ENCODE results near the gene XIRP2.
"Not testable (repeated sequence)": the region's sequence is repeated elsewhere in the genome, so short reads cannot be mapped to it uniquely, and the experiment has no call there.

XIRP2 gene

DNA sequence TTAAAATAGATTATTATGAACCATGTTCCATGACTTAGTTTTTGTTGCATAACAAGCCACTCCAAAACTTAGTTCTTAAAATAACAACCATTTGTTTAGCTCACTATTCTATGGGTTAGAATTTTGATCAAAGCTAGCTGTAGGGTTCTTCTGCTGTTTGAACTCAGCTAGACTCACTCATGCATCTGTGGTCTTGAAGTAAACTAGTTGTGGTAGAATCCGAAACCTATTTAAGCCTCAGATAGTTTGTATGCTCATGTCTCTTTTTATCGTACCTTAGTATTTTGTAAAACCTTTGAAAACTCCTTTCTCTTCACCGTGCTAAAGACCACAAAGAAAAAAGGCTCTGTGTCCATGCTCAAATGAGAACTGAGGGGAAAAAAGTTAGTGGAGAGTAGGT is 166.6 kb downstream of the XIRP2 start:
- no peak for DNase-seq (ENCODE audit: insufficient read length)
- TF ChIP-seq TAF1 (IDR thresholded peaks at IDR 0.05; ENCODE audit: borderline replicate concordance, low read depth, low read length) (no peak), POLR2AphosphoS5 (IDR thresholded peaks at IDR 0.05; ENCODE audit: low read depth, low read length) (no peak), POLR2A (IDR thresholded peaks at IDR 0.05; ENCODE audit: low read depth, low read length) (no peak)
- FAIRE-seq = no peak

DNA sequence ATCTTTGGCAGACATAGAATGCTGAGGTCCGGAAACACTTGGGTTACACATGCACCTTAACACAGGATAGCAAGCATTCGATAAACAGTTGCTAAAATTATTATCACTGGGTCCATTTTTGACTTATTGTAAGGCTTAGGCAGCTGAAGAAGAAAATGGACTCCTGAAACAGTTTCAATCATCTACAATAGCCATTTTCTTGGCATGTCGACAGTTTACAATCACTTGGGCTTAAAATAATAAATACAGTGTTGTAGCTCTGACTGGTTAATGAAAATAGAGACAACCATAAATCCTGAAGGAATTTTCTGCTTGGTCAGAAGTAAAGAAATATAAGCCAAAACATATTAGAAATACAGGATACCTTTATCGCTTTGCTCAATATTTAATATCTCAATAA is 169.2 kb downstream of the XIRP2 start:
- no peak for TF ChIP-seq TAF1 (IDR thresholded peaks at IDR 0.05; ENCODE audit: borderline replicate concordance, low read depth, low read length)
- TF ChIP-seq POLR2AphosphoS5 (IDR thresholded peaks at IDR 0.05; ENCODE audit: low read depth, low read length) = no peak
- no peak for TF ChIP-seq POLR2A (IDR thresholded peaks at IDR 0.05; ENCODE audit: low read depth, low read length)
- no peak for FAIRE-seq
- no peak for DNase-seq (ENCODE audit: insufficient read length)

DNA sequence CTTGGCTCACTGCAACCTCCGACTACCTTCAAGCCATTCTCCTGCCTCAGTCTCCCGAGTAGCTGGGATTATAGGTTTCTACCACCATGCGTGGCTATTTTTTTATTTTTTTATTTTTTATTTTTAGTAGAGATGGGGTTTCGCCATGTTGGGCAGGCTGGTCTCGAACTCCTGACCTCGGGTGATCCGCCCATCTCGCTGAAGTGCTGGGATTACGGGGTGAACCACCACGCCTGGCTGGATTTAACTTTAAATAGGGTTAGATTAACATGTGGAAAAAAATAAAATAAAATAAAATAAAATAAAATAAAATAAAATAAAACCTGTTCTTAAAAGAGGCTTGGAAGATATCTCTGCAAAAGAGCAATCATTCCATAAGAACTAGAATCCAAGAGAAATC is 170.9 kb downstream of the XIRP2 start:
- FAIRE-seq = no peak
- TF ChIP-seq POLR2A (IDR thresholded peaks at IDR 0.05; ENCODE audit: low read depth, low read length) (no peak), POLR2AphosphoS5 (IDR thresholded peaks at IDR 0.05; ENCODE audit: low read depth, low read length) (no peak), TAF1 (IDR thresholded peaks at IDR 0.05; ENCODE audit: borderline replicate concordance, low read depth, low read length) (no peak)
- no peak for DNase-seq (ENCODE audit: insufficient read length)

DNA sequence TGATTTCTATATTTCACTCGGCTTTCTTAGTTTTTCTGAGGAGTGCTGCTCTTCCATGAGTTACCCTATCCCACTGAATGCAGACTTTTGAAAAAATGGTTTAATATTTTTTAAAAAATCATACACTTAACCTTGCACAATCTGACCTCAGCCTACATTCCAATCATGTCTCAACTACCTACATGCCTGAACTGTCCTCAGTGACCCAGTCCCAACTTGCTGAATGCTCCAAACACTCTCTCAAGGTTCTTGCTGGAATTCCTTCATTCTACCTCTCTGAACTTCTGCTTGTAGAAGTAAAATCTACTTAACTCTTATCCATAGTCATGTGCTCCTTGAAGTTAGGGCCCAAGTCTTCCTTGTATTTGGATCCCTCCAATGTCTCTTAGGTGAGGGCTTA is 181.6 kb downstream of the XIRP2 start:
- TF ChIP-seq POLR2AphosphoS5 (IDR thresholded peaks at IDR 0.05; ENCODE audit: low read depth, low read length) (no peak), TAF1 (IDR thresholded peaks at IDR 0.05; ENCODE audit: borderline replicate concordance, low read depth, low read length) (no peak), POLR2A (IDR thresholded peaks at IDR 0.05; ENCODE audit: low read depth, low read length) (no peak)
- FAIRE-seq (no peak), DNase-seq (ENCODE audit: insufficient read length) (no peak)

DNA sequence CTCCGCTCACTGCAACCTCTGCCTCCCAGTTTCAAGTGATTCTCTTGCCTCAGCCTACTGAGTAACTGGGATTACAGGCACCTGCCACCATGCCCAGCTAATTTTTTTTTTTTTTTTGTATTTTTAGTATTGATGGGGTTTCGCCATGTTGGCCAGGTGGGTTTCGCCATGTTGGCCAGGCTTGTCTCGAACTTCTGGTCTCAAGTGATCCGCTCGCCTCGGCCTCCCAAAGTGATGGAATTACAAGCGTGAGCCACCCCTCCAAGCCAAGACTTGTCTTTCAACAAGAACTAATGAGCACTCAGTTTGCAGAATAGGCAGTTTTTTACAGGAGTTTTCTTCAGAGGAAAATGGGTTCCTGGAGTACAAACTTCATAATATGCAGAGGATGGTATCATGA is 187.4 kb downstream of the XIRP2 start:
- FAIRE-seq; DNase-seq (ENCODE audit: insufficient read length): not testable (repeated sequence)

DNA sequence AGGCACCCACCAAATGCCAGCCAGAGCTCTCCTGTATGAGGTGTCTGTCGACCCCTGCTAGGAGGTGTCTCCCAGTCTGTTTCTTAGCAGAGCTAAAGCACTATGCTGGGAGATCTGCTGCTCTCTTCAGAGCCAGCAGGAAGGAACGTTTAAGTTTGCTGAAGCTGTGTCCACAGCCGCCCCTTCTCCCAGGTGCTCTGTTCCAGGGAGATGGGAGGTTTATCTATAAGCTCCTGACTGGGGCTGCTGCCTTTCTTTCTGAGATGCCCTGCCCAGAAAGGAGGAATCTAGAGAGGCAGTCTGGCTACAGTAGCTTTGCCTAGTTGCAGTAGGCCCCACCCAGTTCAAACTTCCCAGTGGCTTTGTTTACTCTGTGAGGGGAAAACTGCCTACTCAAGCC is 210.7 kb downstream of the XIRP2 start:
- DNase-seq (ENCODE audit: insufficient read length); FAIRE-seq: not testable (repeated sequence)

DNA sequence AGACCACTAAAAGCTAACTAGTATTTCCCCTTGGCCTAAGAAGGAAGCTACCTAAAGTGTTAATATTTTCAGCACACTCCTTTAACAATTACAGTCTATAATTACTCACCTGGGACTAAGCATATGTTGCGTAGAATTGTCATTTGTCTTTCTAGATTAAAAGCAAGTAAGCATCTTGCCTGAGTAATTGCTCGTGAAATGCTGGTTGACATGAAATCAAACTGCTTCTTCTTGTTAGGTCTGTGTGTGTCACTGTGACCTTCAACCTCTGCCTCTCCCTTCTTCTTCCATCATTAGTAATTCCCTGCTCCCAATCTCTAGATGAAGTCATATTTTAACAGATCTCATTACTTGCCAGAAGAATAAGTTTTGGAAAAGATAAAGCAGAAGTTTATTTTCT is 212.2 kb downstream of the XIRP2 start:
- DNase-seq (ENCODE audit: insufficient read length) (no peak), FAIRE-seq (no peak)
- no peak for TF ChIP-seq POLR2A (IDR thresholded peaks at IDR 0.05; ENCODE audit: low read depth, low read length)
- no peak for TF ChIP-seq TAF1 (IDR thresholded peaks at IDR 0.05; ENCODE audit: borderline replicate concordance, low read depth, low read length)
- no peak for TF ChIP-seq POLR2AphosphoS5 (IDR thresholded peaks at IDR 0.05; ENCODE audit: low read depth, low read length)

DNA sequence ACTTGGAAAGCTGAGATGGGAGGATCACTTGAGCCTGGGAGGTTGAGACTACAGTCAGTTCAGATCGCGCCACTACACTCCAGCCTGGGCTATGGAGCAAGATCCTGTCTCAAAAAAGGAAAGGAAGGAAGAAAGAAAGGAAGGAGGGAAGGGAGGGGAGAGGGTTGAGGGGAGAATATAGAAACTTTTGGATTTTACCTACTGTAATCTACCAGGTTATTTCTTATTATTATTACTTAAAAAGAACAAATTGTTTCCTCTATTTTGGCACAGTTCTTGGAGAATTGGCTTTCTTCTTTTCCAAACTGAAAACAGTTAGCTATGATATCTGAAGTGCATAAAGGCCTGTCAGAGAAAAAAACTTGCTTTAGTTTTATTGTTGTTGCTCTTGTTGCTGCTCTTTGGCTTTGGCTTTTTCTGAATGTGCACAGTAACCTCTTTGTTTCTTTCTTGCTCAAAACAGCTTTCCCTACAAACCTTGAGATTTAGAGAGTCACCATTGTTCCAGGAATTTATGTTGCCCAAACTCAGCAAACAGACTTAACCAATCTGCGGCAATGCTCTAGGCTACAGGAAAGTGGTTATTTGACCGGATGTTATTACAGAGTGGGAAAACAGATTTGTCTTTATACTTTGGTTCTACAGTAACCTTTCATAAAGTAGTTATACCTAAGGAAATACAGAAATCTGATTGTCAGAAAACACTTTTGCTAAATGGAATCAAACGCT is 214.9 kb downstream of the XIRP2 start:
- FAIRE-seq (no peak), DNase-seq (ENCODE audit: insufficient read length) (no peak)
- no peak for TF ChIP-seq TAF1 (IDR thresholded peaks at IDR 0.05; ENCODE audit: borderline replicate concordance, low read depth, low read length)
- no peak for TF ChIP-seq POLR2A (IDR thresholded peaks at IDR 0.05; ENCODE audit: low read depth, low read length)
- no peak for TF ChIP-seq POLR2AphosphoS5 (IDR thresholded peaks at IDR 0.05; ENCODE audit: low read depth, low read length)

DNA sequence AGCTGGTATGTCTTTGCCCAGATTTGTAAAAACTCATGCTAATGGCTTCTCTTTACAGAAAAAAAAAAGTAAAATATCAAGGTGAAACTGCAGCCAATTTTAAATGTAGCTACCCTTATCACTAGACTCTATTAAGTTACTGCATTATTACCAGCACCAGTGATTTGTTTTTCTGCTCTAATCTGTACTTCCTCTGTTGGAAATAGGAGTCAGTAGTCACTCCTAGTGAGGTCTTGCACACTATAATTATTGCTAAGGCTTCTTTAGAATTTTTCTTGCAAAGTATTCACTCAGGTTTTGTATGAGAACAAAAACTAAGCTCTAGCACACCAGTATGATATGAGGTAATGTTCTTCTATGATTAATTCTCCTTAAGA is 215.5 kb downstream of the XIRP2 start:
- DNase-seq (ENCODE audit: insufficient read length) = no peak
- TF ChIP-seq TAF1 (IDR thresholded peaks at IDR 0.05; ENCODE audit: borderline replicate concordance, low read depth, low read length) = no peak
- no peak for TF ChIP-seq POLR2AphosphoS5 (IDR thresholded peaks at IDR 0.05; ENCODE audit: low read depth, low read length)
- no peak for TF ChIP-seq POLR2A (IDR thresholded peaks at IDR 0.05; ENCODE audit: low read depth, low read length)
- FAIRE-seq = no peak

DNA sequence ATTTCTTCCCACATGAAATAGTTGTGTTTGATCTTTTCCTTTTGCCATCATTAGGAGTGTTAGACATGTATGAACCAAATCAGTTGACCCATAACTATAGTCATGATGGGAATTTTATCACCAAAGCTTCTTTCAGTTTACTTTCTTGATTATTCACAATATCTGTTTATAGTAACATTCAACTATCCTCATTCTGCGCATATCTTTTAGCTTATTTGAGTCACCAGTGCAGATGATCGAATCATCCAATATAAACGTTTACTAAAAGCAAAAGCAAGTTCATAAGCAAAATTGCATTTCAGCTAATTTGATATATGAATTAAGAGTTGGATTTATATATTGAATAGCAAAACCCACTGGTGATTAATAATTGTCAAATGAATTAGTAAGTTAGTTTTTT is 216.4 kb downstream of the XIRP2 start:
- FAIRE-seq (no peak), DNase-seq (ENCODE audit: insufficient read length) (no peak)
- TF ChIP-seq POLR2AphosphoS5 (IDR thresholded peaks at IDR 0.05; ENCODE audit: low read depth, low read length) = no peak
- no peak for TF ChIP-seq POLR2A (IDR thresholded peaks at IDR 0.05; ENCODE audit: low read depth, low read length)
- no peak for TF ChIP-seq TAF1 (IDR thresholded peaks at IDR 0.05; ENCODE audit: borderline replicate concordance, low read depth, low read length)

DNA sequence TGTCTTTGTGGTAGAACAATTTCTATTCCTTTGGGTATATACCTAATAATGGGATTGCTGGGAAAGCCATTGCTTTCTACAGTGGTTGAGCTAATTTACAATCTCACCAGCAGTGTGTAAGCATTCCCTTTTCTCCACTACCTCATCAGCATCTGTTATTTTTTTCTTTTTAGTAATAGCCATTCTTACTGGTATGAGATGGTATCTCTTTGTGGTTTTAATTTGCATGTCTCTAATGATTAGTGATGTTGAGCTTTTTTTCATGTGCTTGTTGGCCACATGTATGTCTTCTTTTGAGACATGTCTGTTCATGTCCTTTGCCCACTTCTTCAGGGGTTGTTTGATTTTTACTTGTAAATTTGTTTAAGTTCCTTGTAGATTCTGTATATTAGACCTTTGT is 221.4 kb downstream of the XIRP2 start:
- not testable (repeated sequence) for FAIRE-seq; DNase-seq (ENCODE audit: insufficient read length)

DNA sequence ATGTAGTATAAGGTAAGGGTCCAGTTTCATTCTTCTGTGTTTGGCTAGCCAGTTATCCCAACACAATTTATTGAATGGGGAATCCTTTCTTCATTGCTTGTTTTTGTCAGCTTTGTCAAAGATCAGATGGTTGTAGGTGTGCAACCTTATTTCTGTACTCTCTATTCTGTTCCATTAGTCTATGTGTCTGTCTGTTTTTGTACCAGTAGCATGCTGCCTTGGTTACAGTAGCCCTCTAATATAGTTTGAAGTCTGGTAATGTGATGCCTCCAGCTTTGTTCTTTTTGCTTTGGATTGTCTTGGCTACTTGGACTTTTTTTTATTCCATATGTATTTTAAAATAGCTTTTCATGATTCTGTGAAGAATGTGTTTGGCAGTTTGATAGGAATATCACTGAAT is 222.1 kb downstream of the XIRP2 start:
- no peak for DNase-seq (ENCODE audit: insufficient read length)
- no peak for TF ChIP-seq TAF1 (IDR thresholded peaks at IDR 0.05; ENCODE audit: borderline replicate concordance, low read depth, low read length)
- no peak for TF ChIP-seq POLR2A (IDR thresholded peaks at IDR 0.05; ENCODE audit: low read depth, low read length)
- TF ChIP-seq POLR2AphosphoS5 (IDR thresholded peaks at IDR 0.05; ENCODE audit: low read depth, low read length) = no peak
- no peak for FAIRE-seq

DNA sequence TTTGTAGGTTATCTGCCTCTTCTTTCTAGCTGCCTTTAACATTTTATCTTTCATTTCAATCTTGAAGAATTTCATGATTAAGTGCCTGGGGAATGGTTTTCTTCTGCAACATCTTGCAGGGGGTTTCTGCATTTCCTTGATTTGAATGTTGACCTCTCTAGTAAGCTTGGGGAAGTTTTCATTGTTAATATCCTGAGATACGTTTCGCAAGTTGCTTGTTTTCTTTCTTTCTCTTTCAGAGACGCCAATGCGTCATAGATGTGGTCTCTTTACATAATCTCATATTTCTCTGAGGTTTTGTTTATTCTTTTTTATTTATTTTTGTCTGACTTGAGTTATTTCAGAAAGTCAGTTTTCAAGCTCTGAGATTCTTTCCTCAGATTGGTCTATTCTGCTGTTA is 225.7 kb downstream of the XIRP2 start:
- no peak for DNase-seq (ENCODE audit: insufficient read length)
- FAIRE-seq = no peak
- TF ChIP-seq POLR2A (IDR thresholded peaks at IDR 0.05; ENCODE audit: low read depth, low read length) = no peak
- TF ChIP-seq POLR2AphosphoS5 (IDR thresholded peaks at IDR 0.05; ENCODE audit: low read depth, low read length) = no peak
- no peak for TF ChIP-seq TAF1 (IDR thresholded peaks at IDR 0.05; ENCODE audit: borderline replicate concordance, low read depth, low read length)

Data from GM12892 (cell line).